DOHH2 (cell line): ENCODE measurements around the gene PPP1R3A.

ENCODE experiments used
- EZH2phosphoT487 ChIP-seq: fragments of 200-600 bp; sonication (generic); IDR thresholded peaks from 2 replicates; pipeline ENCODE4 v1.6.1; 2017; ENCODE audit warnings: borderline replicate concordance, mild to moderate bottlenecking, antibody characterized with exemption, low read length, moderate library complexity, mixed read lengths
- TF ChIP-seq, protein P1 (sequence below): fragments of 200-600 bp; sonication (generic); IDR thresholded peaks from one replicate; pipeline ENCODE4 v1.5.1; 2014; ENCODE audit warnings: antibody characterized with exemption, mild to moderate bottlenecking, low read depth, low read length; ENCODE audit not compliant: poor library complexity, severe bottlenecking

DNA sequence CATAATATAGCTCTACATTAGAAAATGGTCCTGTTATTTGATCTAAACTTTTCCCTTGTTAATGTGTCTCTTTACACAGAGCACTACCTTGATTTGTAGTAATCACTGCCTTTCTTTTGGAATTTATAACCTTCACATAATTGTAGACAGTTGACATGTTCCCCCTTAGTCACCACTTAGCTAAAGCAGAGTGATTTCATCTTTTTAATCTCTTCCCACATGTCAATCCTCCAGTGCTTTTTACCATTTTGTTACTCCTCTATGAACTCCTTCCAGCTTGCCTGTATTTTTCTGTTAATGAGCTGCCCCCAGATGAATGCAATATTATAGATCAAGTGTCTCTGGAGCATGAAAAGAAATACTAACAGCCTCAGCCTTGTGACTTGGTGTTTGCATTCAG is 2.6 kb upstream of the PPP1R3A start:
- TF ChIP-seq, protein P1, sequence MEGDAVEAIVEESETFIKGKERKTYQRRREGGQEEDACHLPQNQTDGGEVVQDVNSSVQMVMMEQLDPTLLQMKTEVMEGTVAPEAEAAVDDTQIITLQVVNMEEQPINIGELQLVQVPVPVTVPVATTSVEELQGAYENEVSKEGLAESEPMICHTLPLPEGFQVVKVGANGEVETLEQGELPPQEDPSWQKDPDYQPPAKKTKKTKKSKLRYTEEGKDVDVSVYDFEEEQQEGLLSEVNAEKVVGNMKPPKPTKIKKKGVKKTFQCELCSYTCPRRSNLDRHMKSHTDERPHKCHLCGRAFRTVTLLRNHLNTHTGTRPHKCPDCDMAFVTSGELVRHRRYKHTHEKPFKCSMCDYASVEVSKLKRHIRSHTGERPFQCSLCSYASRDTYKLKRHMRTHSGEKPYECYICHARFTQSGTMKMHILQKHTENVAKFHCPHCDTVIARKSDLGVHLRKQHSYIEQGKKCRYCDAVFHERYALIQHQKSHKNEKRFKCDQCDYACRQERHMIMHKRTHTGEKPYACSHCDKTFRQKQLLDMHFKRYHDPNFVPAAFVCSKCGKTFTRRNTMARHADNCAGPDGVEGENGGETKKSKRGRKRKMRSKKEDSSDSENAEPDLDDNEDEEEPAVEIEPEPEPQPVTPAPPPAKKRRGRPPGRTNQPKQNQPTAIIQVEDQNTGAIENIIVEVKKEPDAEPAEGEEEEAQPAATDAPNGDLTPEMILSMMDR = no peak
- TF ChIP-seq EZH2phosphoT487 = no peak
